Measurements from ENCODE around the gene EPS15. TPM values are rescaled to one million over a fixed set of nuclear protein-coding genes. Genes with fewer than 3 reads are reported as not detected.
A peak's percentile ranks its signal among the peaks of the same experiment; 100 is the strongest.

EPS15 gene
- total and polyA plus RNA-seq, 8 donors: 45.6 to 79.0 (median 54.9) TPM

DNA sequence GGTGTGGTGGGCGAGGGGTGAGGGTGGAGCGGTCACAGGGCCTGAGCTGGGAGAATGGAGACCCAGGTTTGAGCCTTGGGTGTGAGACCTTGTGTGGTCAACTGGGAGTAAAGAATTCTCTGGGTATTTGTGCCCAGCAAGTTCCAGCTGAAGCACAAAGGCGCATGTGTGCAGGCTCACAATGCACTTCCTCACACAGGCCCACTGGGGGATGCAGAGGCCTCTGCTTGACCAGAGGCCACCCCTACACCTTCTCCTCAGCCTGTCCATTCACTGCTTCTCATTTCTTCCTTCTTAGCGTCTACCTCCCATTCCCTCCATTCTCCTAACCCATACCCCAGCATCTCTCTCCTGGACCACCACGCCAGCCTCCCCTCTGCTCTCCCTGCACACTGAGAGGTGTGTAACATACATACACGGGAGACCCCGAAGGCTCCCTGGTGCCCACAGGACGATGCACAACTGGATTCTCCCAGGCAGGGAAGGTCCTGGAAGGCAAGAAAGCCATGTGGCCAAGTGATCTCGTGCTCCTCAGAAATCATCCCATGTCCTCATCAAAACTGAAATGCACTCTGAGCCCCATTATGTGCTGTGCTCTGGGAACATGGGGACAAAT, 176.4 kb downstream of the EPS15 start:
- Histone ChIP-seq H3K36me3 (no peaks in the 10 kb centered on the region), H3K9me3 (no peaks in the 10 kb centered on the region), H3K4me3 (no peak overlapping the region), H3K4me1 (peaks cover 0 to 13% of the 10 kb centered on the region in 2 donors), H3K27ac (no peak overlapping the region), H3K27me3 (peaks cover 15 to 43% of the 10 kb centered on the region in 2 donors)
- DNase-seq (no peak), ATAC-seq (no peak)
- intact Hi-C loops (cut with DNase I): no loop called here
- TF ChIP-seq, protein P1, sequence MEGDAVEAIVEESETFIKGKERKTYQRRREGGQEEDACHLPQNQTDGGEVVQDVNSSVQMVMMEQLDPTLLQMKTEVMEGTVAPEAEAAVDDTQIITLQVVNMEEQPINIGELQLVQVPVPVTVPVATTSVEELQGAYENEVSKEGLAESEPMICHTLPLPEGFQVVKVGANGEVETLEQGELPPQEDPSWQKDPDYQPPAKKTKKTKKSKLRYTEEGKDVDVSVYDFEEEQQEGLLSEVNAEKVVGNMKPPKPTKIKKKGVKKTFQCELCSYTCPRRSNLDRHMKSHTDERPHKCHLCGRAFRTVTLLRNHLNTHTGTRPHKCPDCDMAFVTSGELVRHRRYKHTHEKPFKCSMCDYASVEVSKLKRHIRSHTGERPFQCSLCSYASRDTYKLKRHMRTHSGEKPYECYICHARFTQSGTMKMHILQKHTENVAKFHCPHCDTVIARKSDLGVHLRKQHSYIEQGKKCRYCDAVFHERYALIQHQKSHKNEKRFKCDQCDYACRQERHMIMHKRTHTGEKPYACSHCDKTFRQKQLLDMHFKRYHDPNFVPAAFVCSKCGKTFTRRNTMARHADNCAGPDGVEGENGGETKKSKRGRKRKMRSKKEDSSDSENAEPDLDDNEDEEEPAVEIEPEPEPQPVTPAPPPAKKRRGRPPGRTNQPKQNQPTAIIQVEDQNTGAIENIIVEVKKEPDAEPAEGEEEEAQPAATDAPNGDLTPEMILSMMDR (IDR thresholded peaks at IDR 0.05): no peak

DNA sequence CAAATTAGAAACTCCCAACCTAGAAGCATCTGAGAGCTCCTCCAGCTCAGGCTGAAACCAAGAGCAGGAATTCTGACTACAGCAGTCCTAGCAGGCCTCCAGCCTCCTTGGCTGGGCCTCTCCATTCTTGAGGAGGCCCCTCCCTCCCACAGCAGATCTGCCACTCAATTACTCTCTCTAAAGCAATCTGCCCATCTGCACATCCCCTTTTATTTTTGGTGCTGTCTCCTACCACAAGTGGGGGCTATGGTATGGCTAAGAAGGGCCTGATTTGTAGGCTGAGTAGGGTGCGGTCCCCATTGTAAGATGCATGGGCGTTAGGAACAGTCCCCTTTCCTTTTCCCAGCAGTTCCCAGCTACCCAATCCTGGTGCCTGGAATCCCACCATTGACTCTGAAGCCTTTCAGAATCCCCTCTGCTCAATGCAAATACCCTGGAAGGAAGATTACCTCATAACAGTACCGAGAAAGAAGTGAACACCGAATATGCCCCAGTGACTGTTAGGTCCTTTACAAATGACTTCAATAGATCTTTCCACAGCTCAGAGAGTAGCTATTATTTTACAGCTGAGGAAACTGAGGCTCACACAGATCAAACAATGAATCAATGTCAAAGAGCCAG, 177.1 kb downstream of the EPS15 start:
- no peak for DNase-seq
- no peaks in the 10 kb centered on the region for H3K36me3 ChIP-seq
- TF ChIP-seq, protein P1 (IDR thresholded peaks at IDR 0.05): no peak
- no peak overlapping the region for H3K4me3 ChIP-seq
- intact Hi-C loops (cut with DNase I): no loop called here
- peaks cover 0 to 13% of the 10 kb centered on the region in 2 donors for H3K4me1 ChIP-seq
- no peaks in the 10 kb centered on the region for H3K9me3 ChIP-seq
- H3K27me3 ChIP-seq: peaks cover 15 to 43% of the 10 kb centered on the region in 2 donors
- no peak overlapping the region for H3K27ac ChIP-seq
- ATAC-seq: no peak

DNA sequence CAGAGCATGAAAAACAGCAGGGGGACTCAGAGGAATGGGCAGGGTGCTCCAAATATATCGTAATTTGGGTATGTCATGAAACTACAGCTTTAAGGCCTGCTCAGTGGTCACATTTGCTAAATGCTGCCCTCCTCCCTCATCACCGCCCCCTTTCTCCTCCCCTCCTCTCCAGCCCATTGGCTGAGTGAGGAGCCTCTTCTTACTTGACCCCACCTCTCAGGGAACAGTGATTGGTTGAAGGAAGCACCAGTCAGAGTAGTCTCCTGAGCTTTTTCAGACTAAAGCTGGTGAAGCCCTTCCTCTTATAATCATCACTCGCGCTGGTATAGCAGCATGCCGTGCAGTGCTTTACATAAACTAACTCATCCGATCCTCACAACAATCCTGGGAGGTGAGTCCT, 178.7 kb downstream of the EPS15 start:
- TF ChIP-seq, protein P1 (IDR thresholded peaks at IDR 0.05): no peak
- peaks cover 10 to 30% of the 10 kb centered on the region in 2 donors for H3K27me3 ChIP-seq
- H3K27ac ChIP-seq: no peak overlapping the region
- H3K4me3 ChIP-seq: no peak overlapping the region
- intact Hi-C loops (cut with DNase I): no loop called here
- peaks cover 0 to 8% of the 10 kb centered on the region in 2 donors for H3K4me1 ChIP-seq
- no peaks in the 10 kb centered on the region for H3K9me3 ChIP-seq
- ATAC-seq (no peak), DNase-seq (no peak)
- no peaks in the 10 kb centered on the region for H3K36me3 ChIP-seq

DNA sequence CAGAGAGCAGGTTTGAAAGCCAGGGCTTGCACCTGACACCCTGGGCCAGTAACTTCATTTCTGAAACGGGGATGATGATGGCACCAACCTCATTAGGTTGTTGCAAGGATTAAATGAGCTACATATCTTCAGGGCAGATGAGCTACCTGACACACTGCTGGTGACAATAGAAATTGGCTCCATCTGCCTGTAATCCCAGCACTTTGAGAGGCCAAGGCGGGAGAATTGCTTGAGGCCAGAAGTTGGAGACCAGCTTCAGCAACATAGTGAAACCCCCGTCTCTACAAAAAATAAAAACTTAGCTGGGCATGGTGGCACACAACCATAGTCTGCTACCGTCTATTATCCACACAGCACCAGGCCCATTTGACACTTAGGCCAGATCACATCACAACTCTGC, 182.4 kb downstream of the EPS15 start:
- H3K36me3 ChIP-seq: no peaks in the 10 kb centered on the region
- no peak overlapping the region for H3K27ac ChIP-seq
- peaks cover 0 to 2% of the 10 kb centered on the region in 2 donors for H3K27me3 ChIP-seq
- H3K4me3 ChIP-seq: no peak overlapping the region
- intact Hi-C loops (cut with DNase I): no loop called here
- ATAC-seq: no peak
- TF ChIP-seq, protein P1 (IDR thresholded peaks at IDR 0.05): no peak
- H3K9me3 ChIP-seq: no peaks in the 10 kb centered on the region
- no peak for DNase-seq
- peaks cover 0 to under 1% of the 10 kb centered on the region in 2 donors for H3K4me1 ChIP-seq

DNA sequence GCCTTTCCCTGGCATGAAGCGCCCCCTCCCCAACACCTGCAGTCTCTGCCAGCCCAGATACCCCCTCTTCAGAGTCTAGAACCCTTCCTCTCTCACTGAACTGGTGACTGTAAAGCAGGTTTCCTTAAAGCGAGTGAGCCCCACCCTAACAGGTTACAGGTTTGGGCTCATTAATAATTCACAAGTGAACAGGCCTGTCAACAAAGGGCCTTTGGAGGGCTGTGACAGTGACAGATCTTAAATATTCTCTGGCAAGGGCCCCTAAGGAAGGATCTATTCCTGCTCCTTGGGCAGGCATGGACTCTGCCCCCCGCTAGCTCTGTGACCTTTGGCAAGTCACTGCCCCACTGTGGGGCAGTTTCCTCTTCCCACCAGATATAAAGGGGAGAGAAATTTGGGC, 183.1 kb downstream of the EPS15 start:
- Histone ChIP-seq H3K27me3 (peaks cover 0 to 9% of the 10 kb centered on the region in 2 donors), H3K4me3 (no peak overlapping the region), H3K9me3 (no peaks in the 10 kb centered on the region), H3K27ac (no peak overlapping the region), H3K36me3 (no peaks in the 10 kb centered on the region), H3K4me1 (peaks cover under 1 to 8% of the 10 kb centered on the region in 2 donors)
- DNase-seq: no peak
- TF ChIP-seq, protein P1 (IDR thresholded peaks at IDR 0.05): no peak
- peak; percentile 35 for ATAC-seq
- intact Hi-C loops (cut with DNase I): no loop called here

Measured in left lung (tissue), 10 donors.